ENCODE data around the gene C20orf204. TPM values are rescaled to one million over a fixed set of nuclear protein-coding genes. Genes with fewer than 3 reads are reported as not detected.

C20orf204 gene
- total RNA-seq (under 1 TPM; 0.11 to 0.86 (median 0.39) TPM), polyA plus RNA-seq (under 1 TPM; 0.49 to 0.88 TPM)
- long read RNA-seq, donor 1, result 0 reads
- long read RNA-seq, donor 2, result 0 reads
- long read RNA-seq, donor 3, result 0 reads

- intact Hi-C loops (cut with DNase I), result loop anchor here in 9 of 10 donors (5.0 to 10.0 kb wide), 4 partner anchors 51 to 89 kb away; partner anchors contain the start of gene PRPF6 (in 4 of the 9)
Observed at GRCh38 chr20:64035933-64036345, at the start of gene C20orf204. TSS of gene C20orf204 (plus strand) at chr20:64036182. CDS start at chr20:64036324, 142 bp downstream.

GRCh38 chr20:64000906-64001305, 35.1 kb upstream of the C20orf204 start:
- Histone ChIP-seq H3K4me1 (peaks cover 0 to 27% (median 0%) of the 10 kb centered on the region in 9 donors), H3K9me3 (no peaks in the 10 kb centered on the region), H3K27ac (no peak overlapping the region), H3K4me3 (no peak overlapping the region), H3K36me3 (peaks cover 0 to 100% (median 67%) of the 10 kb centered on the region in 9 donors), H3K27me3 (no peaks in the 10 kb centered on the region)
- intact Hi-C loops (cut with DNase I), result no loop called here
- 81 to 86% methylated on average over 12 of the region's 12 CpGs for WGBS, 2 donors
- DNase-seq (no peak), ATAC-seq (no peak)
- no peak for TF ChIP-seq CTCF (IDR thresholded peaks at IDR 0.05)

More at GRCh38 chr20:64035933-64036345, at the start of gene C20orf204:
- ATAC-seq, result no peak
- WGBS, 2 donors, result 79 to 85% methylated on average over 10 of the region's 10 CpGs
- Histone ChIP-seq H3K4me1 (peaks cover 5 to 53% (median 41%) of the 10 kb centered on the region in 9 donors), H3K4me3 (no peak within 1 kb of the TSS), H3K27me3 (peaks cover 0 to 52% (median 41%) of the 10 kb centered on the region in 7 donors), H3K36me3 (peaks cover 0 to 44% (median 23%) of the 10 kb centered on the region in 9 donors), H3K27ac (peak within 1 kb of the TSS in 1 of 10 donors; percentile 64), H3K9me3 (no peaks in the 10 kb centered on the region)
- TF ChIP-seq CTCF (IDR thresholded peaks at IDR 0.05), result no peak
- DNase-seq, result no peak

GRCh38 chr20:64001607-64002011, 34.4 kb upstream of the C20orf204 start:
- H3K4me3 ChIP-seq, result no peak overlapping the region
- H3K27ac ChIP-seq, result no peak overlapping the region
- ATAC-seq, result no peak
- 69 to 73% methylated on average over 11 of the region's 11 CpGs for WGBS, 2 donors
- no peak for DNase-seq
- H3K4me1 ChIP-seq, result peaks cover 0 to 27% (median 0%) of the 10 kb centered on the region in 9 donors
- H3K36me3 ChIP-seq, result peaks cover 0 to 100% (median 65%) of the 10 kb centered on the region in 9 donors
- no peaks in the 10 kb centered on the region for H3K27me3 ChIP-seq
- TF ChIP-seq CTCF (IDR thresholded peaks at IDR 0.05), result no peak
- no peaks in the 10 kb centered on the region for H3K9me3 ChIP-seq
- intact Hi-C loops (cut with DNase I), result no loop called here

- intact Hi-C loops (cut with DNase I), result no loop called here
- no peak for TF ChIP-seq CTCF (IDR thresholded peaks at IDR 0.05)
- 81 to 85% methylated on average over 7 of the region's 7 CpGs for WGBS, 2 donors
- no peak for DNase-seq
- Histone ChIP-seq H3K4me3 (no peak overlapping the region), H3K4me1 (peaks cover 0 to 37% (median 0%) of the 10 kb centered on the region in 9 donors), H3K36me3 (peaks cover 0 to 95% (median 58%) of the 10 kb centered on the region in 9 donors), H3K27me3 (no peaks in the 10 kb centered on the region), H3K27ac (no peak overlapping the region), H3K9me3 (peaks cover 0 to 7% (median 0%) of the 10 kb centered on the region in 11 donors)
- ATAC-seq, result no peak
Observed at GRCh38 chr20:64003960-64004725, 31.8 kb upstream of the C20orf204 start.
